Naive B cell (primary cell): ENCODE data around the gene WNT3. TPM values are rescaled to one million over a fixed set of nuclear protein-coding genes. Genes with fewer than 3 reads are reported as not detected.

Source experiments
- polyA plus RNA-seq, 6 donors: library from polyadenylated mRNA; unstranded; fragments of 300-500 nt; fragmentation: Illumina TruSeq; gene quantifications; one replicate each; pipeline ENCODE4 v1.2.3, GENCODE V29; 2021; ENCODE audit warnings: low read depth in 6 of 6

Gene WNT3
- polyA plus RNA-seq, 6 donors from 2014 or later, result 0.06 to 0.73 (median 0.17) TPM; not detected in 2

Other genes with a start within 250 kb of the WNT3 start
- gene ARL17A, start 239.0 kb downstream of the WNT3 start, polyA plus RNA-seq, result 10 to 100 TPM in 1 of 6 donors, 1 to 10 TPM in 5; 3.0 to 13.5 (median 3.7) TPM
- 10 to 100 TPM; 14.9 to 29.8 (median 18.9) TPM for gene NSF, start 228.0 kb downstream of the WNT3 start, polyA plus RNA-seq
- not detected for gene WNT9B, start 32.9 kb upstream of the WNT3 start, polyA plus RNA-seq
- 10 to 100 TPM; 47.7 to 82.4 (median 58.1) TPM for gene GOSR2, start 104.5 kb upstream of the WNT3 start, polyA plus RNA-seq
- gene RPRML, start 160.6 kb upstream of the WNT3 start, polyA plus RNA-seq, result 1 to 10 TPM in 1 of 6 donors, under 1 TPM in 4, not detected in 1; 0.42 to 1.5 (median 0.82) TPM